K562 (cell line): ENCODE results near the gene HS3ST3B1. TPM values are rescaled to one million over a fixed set of nuclear protein-coding genes. Genes with fewer than 3 reads are reported as not detected.

Source experiments
- FIP1L1 ChIP-seq: fragments of 200-400 bp; formaldehyde crosslinking; IDR thresholded peaks from 2 replicates; pipeline ENCODE4 v1.6.1; 2018; ENCODE audit warnings: mild to moderate bottlenecking, low read depth, low read length; ENCODE audit not compliant: poor library complexity, severe bottlenecking
- FOXM1 ChIP-seq, 2 experiments: fragments of 450-650 bp in 1 of 2; sonication (generic) in 1 of 2; formaldehyde crosslinking in 1 of 2; IDR thresholded peaks; 2 replicates each; pipeline versions ENCODE4 v1.6.1 to v1.9.0; 2017 to 2022; ENCODE audit warnings: low read depth in 2 of 2, mild to moderate bottlenecking in 2 of 2, missing genetic modification reagents in 1 of 2, moderate library complexity in 1 of 2
- HDGF ChIP-seq: fragments of 450-650 bp; IDR thresholded peaks from 2 replicates; pipeline ENCODE4 v1.6.1; 2016
- LARP7 ChIP-seq: fragments of 450-650 bp; IDR thresholded peaks from 2 replicates; pipeline ENCODE4 v1.6.1; 2016
- NFE2 ChIP-seq: IDR thresholded peaks from 2 replicates; pipeline ENCODE4 v1.6.1; 2014; ENCODE audit warnings: antibody characterized with exemption, low read depth
- PHB2 ChIP-seq: fragments of 450-650 bp; IDR thresholded peaks from 2 replicates; pipeline ENCODE4 v1.6.1; 2017; ENCODE audit warnings: low read depth
- PTBP1 ChIP-seq: fragments of 200-400 bp; formaldehyde crosslinking; IDR thresholded peaks from 2 replicates; pipeline ENCODE4 v1.6.1; 2017; ENCODE audit warnings: low read depth, low read length
- RB1 ChIP-seq: fragments of 450-650 bp; IDR thresholded peaks from 2 replicates; pipeline ENCODE4 v1.6.1; 2017; ENCODE audit warnings: low read depth, mild to moderate bottlenecking
- RBM25 ChIP-seq: fragments of 200-400 bp; formaldehyde crosslinking; IDR thresholded peaks from 2 replicates; pipeline ENCODE4 v1.6.1; 2018; ENCODE audit warnings: low read length, low read depth, moderate library complexity; ENCODE audit not compliant: severe bottlenecking
- SFPQ ChIP-seq: fragments of 200-400 bp; formaldehyde crosslinking; IDR thresholded peaks from 2 replicates; pipeline ENCODE4 v1.6.1; 2017; ENCODE audit warnings: mild to moderate bottlenecking, low read depth, low read length, moderate library complexity
- SPI1 ChIP-seq: IDR thresholded peaks from 2 replicates; pipeline ENCODE4 v1.6.1; 2011; ENCODE audit warnings: low read depth, low read length, control low read depth, borderline replicate concordance
- TAF15 ChIP-seq: fragments of 200-400 bp; formaldehyde crosslinking; IDR thresholded peaks from 2 replicates; pipeline ENCODE4 v1.6.1; 2017; ENCODE audit warnings: mild to moderate bottlenecking, low read depth, low read length, moderate library complexity
- TSHZ1 ChIP-seq: fragments of 250-450 bp; sonication (Bioruptor Pico); IDR thresholded peaks from 2 replicates; pipeline ENCODE4 v1.4.0; 2020; ENCODE audit warnings: mild to moderate bottlenecking, moderate library complexity
- YY1 ChIP-seq, 3 experiments: IDR thresholded peaks; 2 replicates each; pipeline ENCODE4 v1.6.1; 2011; ENCODE audit warnings: low read length in 2 of 3, mild to moderate bottlenecking in 2 of 3, moderate library complexity in 2 of 3, borderline replicate concordance in 1 of 3, control low read depth in 1 of 3, low read depth in 1 of 3; ENCODE audit not compliant: insufficient read depth in 3 of 3, insufficient replicate concordance in 2 of 3, control insufficient read depth in 1 of 3, insufficient read length in 1 of 3; ENCODE audit errors: extremely low read depth in 1 of 3
- polyA plus RNA-seq, 8 experiments: library from polyadenylated mRNA; depleted of rRNA in 4 of 8; stranded (reverse) in 5 of 8; unstranded in 3 of 8; fragments of >200 nt; fragmentation: Nextera tagmentation in 2 of 8; fragmentation: Illumina TruSeq in 1 of 8; extraction: Ambion mirVana in 2 of 8; extraction: Trizol in 1 of 8; gene quantifications; 2 replicates each; pipeline versions ENCODE4 v1.2.1 to v1.2.3, GENCODE V29; 2011 to 2014; ENCODE audit warnings: inconsistent platforms in 1 of 8, missing spikeins in 1 of 8
- total RNA-seq, 7 experiments: library from RNA; depleted of rRNA in 6 of 7; stranded (reverse); fragments of >200 nt in 6 of 7; fragmentation: Illumina TruSeq in 2 of 7; extraction: Trizol in 2 of 7; gene quantifications; 2 replicates each; pipeline versions ENCODE4 v1.2.1 to v1.2.3, GENCODE V29; 2011 to 2021; ENCODE audit warnings: low replicate concordance in 1 of 7
- TF ChIP-seq, protein P1 (sequence below): fragments of 450-650 bp; IDR thresholded peaks from 2 replicates; pipeline ENCODE4 v1.6.1; 2014; ENCODE audit warnings: low read depth, mild to moderate bottlenecking, moderate library complexity, borderline replicate concordance
- TF ChIP-seq, protein P2 (sequence below): fragments of 450-650 bp; conservative IDR thresholded peaks from 2 replicates; pipeline ENCODE4 v1.6.1; 2016; ENCODE audit warnings: missing genetic modification characterization, low read depth, mild to moderate bottlenecking, missing compliant biosample characterization, moderate library complexity
- TF ChIP-seq, protein P3 (sequence below): fragments of 250-450 bp; sonication (Bioruptor Pico); IDR thresholded peaks from 2 replicates; pipeline ENCODE4 v1.5.0; 2020; ENCODE audit warnings: mild to moderate bottlenecking

HS3ST3B1 gene
- total and polyA plus RNA-seq, 9 of the 15 experiments (the other 6 are each of a cell fraction or from before 2014, with no cell fraction given), result 1.9 to 12.9 (median 3.7) TPM

DNA sequence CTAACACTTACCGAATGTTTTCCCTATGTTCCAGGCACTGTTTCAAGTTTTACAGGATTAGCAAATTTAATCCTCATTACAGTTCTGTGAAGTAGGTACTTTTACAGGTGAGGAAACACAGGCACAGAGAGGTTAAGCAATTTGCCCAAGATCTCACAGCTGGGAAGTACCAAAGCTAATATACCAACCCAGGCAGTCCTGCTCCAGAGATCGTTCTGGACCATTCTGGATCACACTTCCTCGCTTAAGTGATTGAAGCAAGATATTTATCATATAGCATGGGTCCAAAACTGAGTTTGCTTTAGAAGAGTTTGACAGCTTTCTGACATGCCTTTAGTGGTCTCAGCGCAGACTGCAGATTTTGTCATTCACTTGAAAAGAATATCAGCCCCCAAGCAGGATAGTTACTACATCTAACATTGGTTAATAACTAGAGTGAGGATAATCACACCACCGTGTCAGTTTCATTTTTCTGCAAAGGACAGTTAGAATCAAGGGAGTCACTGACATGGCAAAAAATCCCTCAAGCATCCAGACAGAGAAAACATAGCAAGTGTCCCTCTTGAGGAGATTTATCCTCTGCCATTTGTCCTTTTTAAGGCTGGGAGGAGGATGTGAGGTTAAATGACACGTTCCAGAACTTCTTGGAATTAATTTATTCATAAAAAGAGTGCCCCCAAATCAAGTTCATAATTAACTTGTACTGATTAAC lies 5.1 kb downstream of the HS3ST3B1 start (continued):
- TF ChIP-seq RBM25 (peak; percentile 71), SFPQ (no peak), SPI1 (no peak), LARP7 (no peak), FIP1L1 (no peak), HDGF (no peak), PTBP1 (no peak), RB1 (no peak), TSHZ1 (CRISPR knock-in tag) (no peak), PHB2 (no peak), FOXM1 (IDR thresholded peaks at IDR 0.05; ENCODE audit: low read depth) (no peak), FOXM1 (CRISPR knock-in tag; IDR thresholded peaks at IDR 0.05; ENCODE audit: low read depth) (no peak), TAF15 (no peak), NFE2 (peak; percentile 45; the same call in 1 of the 2 replicates), YY1 (IDR thresholded peaks at IDR 0.05; ENCODE audit: borderline replicate concordance in 1 of 3, control insufficient read depth in 1 of 3, extremely low read depth in 1 of 3, insufficient read depth in 3 of 3, insufficient read length in 1 of 3, insufficient replicate concordance in 2 of 3, low read depth in 1 of 3, low read length in 2 of 3) (no peak)
- TF ChIP-seq, protein P1, sequence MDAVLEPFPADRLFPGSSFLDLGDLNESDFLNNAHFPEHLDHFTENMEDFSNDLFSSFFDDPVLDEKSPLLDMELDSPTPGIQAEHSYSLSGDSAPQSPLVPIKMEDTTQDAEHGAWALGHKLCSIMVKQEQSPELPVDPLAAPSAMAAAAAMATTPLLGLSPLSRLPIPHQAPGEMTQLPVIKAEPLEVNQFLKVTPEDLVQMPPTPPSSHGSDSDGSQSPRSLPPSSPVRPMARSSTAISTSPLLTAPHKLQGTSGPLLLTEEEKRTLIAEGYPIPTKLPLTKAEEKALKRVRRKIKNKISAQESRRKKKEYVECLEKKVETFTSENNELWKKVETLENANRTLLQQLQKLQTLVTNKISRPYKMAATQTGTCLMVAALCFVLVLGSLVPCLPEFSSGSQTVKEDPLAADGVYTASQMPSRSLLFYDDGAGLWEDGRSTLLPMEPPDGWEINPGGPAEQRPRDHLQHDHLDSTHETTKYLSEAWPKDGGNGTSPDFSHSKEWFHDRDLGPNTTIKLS, result no peak
- TF ChIP-seq, protein P2, sequence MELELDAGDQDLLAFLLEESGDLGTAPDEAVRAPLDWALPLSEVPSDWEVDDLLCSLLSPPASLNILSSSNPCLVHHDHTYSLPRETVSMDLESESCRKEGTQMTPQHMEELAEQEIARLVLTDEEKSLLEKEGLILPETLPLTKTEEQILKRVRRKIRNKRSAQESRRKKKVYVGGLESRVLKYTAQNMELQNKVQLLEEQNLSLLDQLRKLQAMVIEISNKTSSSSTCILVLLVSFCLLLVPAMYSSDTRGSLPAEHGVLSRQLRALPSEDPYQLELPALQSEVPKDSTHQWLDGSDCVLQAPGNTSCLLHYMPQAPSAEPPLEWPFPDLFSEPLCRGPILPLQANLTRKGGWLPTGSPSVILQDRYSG, result no peak
- TF ChIP-seq, protein P3, sequence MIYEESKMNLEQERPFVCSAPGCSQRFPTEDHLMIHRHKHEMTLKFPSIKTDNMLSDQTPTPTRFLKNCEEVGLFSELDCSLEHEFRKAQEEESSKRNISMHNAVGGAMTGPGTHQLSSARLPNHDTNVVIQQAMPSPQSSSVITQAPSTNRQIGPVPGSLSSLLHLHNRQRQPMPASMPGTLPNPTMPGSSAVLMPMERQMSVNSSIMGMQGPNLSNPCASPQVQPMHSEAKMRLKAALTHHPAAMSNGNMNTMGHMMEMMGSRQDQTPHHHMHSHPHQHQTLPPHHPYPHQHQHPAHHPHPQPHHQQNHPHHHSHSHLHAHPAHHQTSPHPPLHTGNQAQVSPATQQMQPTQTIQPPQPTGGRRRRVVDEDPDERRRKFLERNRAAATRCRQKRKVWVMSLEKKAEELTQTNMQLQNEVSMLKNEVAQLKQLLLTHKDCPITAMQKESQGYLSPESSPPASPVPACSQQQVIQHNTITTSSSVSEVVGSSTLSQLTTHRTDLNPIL (CRISPR knock-in tag), result no peak
